Gastrocnemius medialis (tissue), 4 donors: Measurements from ENCODE around the gene CCND1.

ENCODE experiments used
- CTCF ChIP-seq, 5 experiments: fragments of 450-650 bp in 3 of 5; fragments of 200-600 bp in 2 of 5; sonication (generic) in 2 of 5; IDR thresholded peaks in 4 of 5; conservative IDR thresholded peaks in 1 of 5; 1 replicate in 4 of 5; 2 replicates in 1 of 5; pipeline ENCODE4 v1.5.1; 2016 to 2019; ENCODE audit warnings: antibody characterized with exemption in 5 of 5, mild to moderate bottlenecking in 3 of 5, moderate library complexity in 3 of 5
- POLR2A ChIP-seq, 2 donors: fragments of 450-650 bp; IDR thresholded peaks; one replicate each; pipeline ENCODE4 v1.6.1; 2017; ENCODE audit warnings: antibody characterized with exemption in 2 of 2, mild to moderate bottlenecking in 2 of 2, moderate library complexity in 2 of 2

GRCh38 chr11:69653406-69653960 lies 12.5 kb downstream of the CCND1 start:
- no peak for TF ChIP-seq CTCF (IDR thresholded peaks at IDR 0.05 in 4 of 5, conservative IDR thresholded peaks at IDR 0.05 in 1 of 5)
- TF ChIP-seq POLR2A (IDR thresholded peaks at IDR 0.05): no peak
